Esophagus muscularis mucosa (tissue), 4 donors: Measurements from ENCODE around the gene ADGRV1.

Source experiments
- CTCF ChIP-seq, 3 experiments: fragments of 200-600 bp in 2 of 3; fragments of 450-650 bp in 1 of 3; sonication (generic) in 2 of 3; IDR thresholded peaks; one replicate each; pipeline ENCODE4 v1.5.1; 2017 to 2019; ENCODE audit warnings: antibody characterized with exemption in 3 of 3, mild to moderate bottlenecking in 2 of 3, moderate library complexity in 1 of 3
- EP300 ChIP-seq: sonication (generic); formaldehyde crosslinking; IDR thresholded peaks from one replicate; pipeline ENCODE4 v1.6.1; 2017; ENCODE audit warnings: antibody characterized with exemption
- POLR2A ChIP-seq: fragments of 450-650 bp; IDR thresholded peaks from one replicate; pipeline ENCODE4 v1.6.1; 2017; ENCODE audit warnings: antibody characterized with exemption, moderate library complexity, mild to moderate bottlenecking, low read depth
- POLR2AphosphoS5 ChIP-seq, 2 donors: sonication (generic); formaldehyde crosslinking; IDR thresholded peaks; one replicate each; pipeline ENCODE4 v1.6.1; 2017; ENCODE audit warnings: antibody characterized with exemption in 2 of 2

- TF ChIP-seq CTCF (IDR thresholded peaks at IDR 0.05): no peak
- TF ChIP-seq POLR2A: no peak
- no peak for TF ChIP-seq EP300
- no peak for TF ChIP-seq POLR2AphosphoS5 (IDR thresholded peaks at IDR 0.05)
Measured at GRCh38 chr5:90569084-90569483, 10.5 kb downstream of the ADGRV1 start.
